GM18498 (cell line): ENCODE results near the gene SNTA1.
"Not testable (repeated sequence)": the region's sequence is repeated elsewhere in the genome, so short reads cannot be mapped to it uniquely, and the experiment has no call there.

Source experiments
- ATAC-seq: cut with Tn5 transposase; IDR thresholded peaks from one replicate; pipeline ENCODE4 v1.9.1; 2021; ENCODE audit warnings: mild to moderate bottlenecking, moderate library complexity; ENCODE audit not compliant: unreplicated experiment

SNTA1 gene

GRCh38 chr20:33400812-33401183 is 42.8 kb downstream of the SNTA1 start:
- no peak for ATAC-seq

- no peak for ATAC-seq
Measured at GRCh38 chr20:33399924-33400323, 43.6 kb downstream of the SNTA1 start.

GRCh38 chr20:33394718-33395117 is 48.8 kb downstream of the SNTA1 start:
- ATAC-seq = no peak

GRCh38 chr20:33393609-33394008 is 50.0 kb downstream of the SNTA1 start:
- ATAC-seq = no peak

- ATAC-seq = no peak
Measured at GRCh38 chr20:33391722-33392415, 51.7 kb downstream of the SNTA1 start.

GRCh38 chr20:33389326-33389725 is 54.2 kb downstream of the SNTA1 start:
- ATAC-seq = not testable (repeated sequence)

GRCh38 chr20:33388268-33388667 is 55.3 kb downstream of the SNTA1 start:
- no peak for ATAC-seq

GRCh38 chr20:33387177-33387576 is 56.4 kb downstream of the SNTA1 start:
- no peak for ATAC-seq

- ATAC-seq = no peak
Measured at GRCh38 chr20:33386673-33387072, 56.9 kb downstream of the SNTA1 start.

- no peak for ATAC-seq
Measured at GRCh38 chr20:33377366-33377765, 66.2 kb downstream of the SNTA1 start.

GRCh38 chr20:33373735-33374605 is 69.6 kb downstream of the SNTA1 start:
- ATAC-seq = no peak

- no peak for ATAC-seq
Measured at GRCh38 chr20:33372993-33373441, 70.5 kb downstream of the SNTA1 start.

GRCh38 chr20:33370291-33370690 is 73.3 kb downstream of the SNTA1 start:
- ATAC-seq = no peak

GRCh38 chr20:33362898-33363297 is 80.7 kb downstream of the SNTA1 start:
- no peak for ATAC-seq

GRCh38 chr20:33359399-33360261 is 83.9 kb downstream of the SNTA1 start:
- ATAC-seq = no peak
